CD4-positive, alpha-beta memory T cell (primary cell): ENCODE measurements around the gene PSMB10. TPM values are rescaled to one million over a fixed set of nuclear protein-coding genes. Genes with fewer than 3 reads are reported as not detected.

Experiments
- CTCF ChIA-PET: fragments of 350-600 bp; sonication (Branson Sonifier 250); formaldehyde crosslinking; loops from one replicate; lab custom pipeline; 2021; ENCODE audit warnings: inconsistent platforms; ENCODE audit not compliant: partially characterized antibody; lab: Charles Lee
- POLR2A ChIA-PET: fragments of 350-600 bp; sonication (Branson Sonifier 250); formaldehyde crosslinking; loops from one replicate; lab custom pipeline; 2021; ENCODE audit not compliant: partially characterized antibody; lab: Charles Lee
- DNase-seq, 5 donors: peaks; one replicate each; pipeline versions ENCODE4 v3.0.0 to v3.0.0-alpha.2; 2020 to 2022; ENCODE audit warnings: mixed read lengths in 1 of 5
- H3K27ac ChIP-seq: one replicate; pipeline ENCODE4 v1.7.0; 2013; ENCODE audit warnings: low read depth, low read length
- H3K27me3 ChIP-seq: 2 replicates; pipeline ENCODE4 v1.7.0; 2013; ENCODE audit warnings: mild to moderate bottlenecking, low read length, moderate library complexity; ENCODE audit not compliant: insufficient read depth
- H3K36me3 ChIP-seq: 2 replicates; pipeline ENCODE4 v1.7.0; 2013; ENCODE audit warnings: mild to moderate bottlenecking, low read length, moderate library complexity; ENCODE audit not compliant: insufficient read depth
- H3K4me1 ChIP-seq: 2 replicates; pipeline ENCODE4 v1.7.0; 2013; ENCODE audit warnings: mild to moderate bottlenecking, low read length, moderate library complexity; ENCODE audit not compliant: insufficient read depth
- H3K4me3 ChIP-seq, 2 donors: one replicate each; pipeline ENCODE4 v1.7.0; 2013; ENCODE audit warnings: low read length in 2 of 2, mild to moderate bottlenecking in 1 of 2
- H3K9me3 ChIP-seq, 2 donors: one replicate each; pipeline ENCODE4 v1.7.0; 2013; ENCODE audit warnings: low read length in 2 of 2, control low read depth in 1 of 2; ENCODE audit not compliant: control insufficient read depth in 1 of 2
- H3K27ac Mint-ChIP-seq, 7 donors: one replicate each; pipeline ENCODE4 v1.8.0; 2020 to 2021; ENCODE audit warnings: mixed read lengths in 7 of 7, mild to moderate bottlenecking in 6 of 7, inconsistent platforms in 3 of 7, moderate library complexity in 3 of 7
- H3K27me3 Mint-ChIP-seq, 2 donors: one replicate each; pipeline ENCODE4 v1.8.0; 2020 to 2021; ENCODE audit warnings: mixed read lengths in 2 of 2
- H3K36me3 Mint-ChIP-seq, 2 donors: one replicate each; pipeline ENCODE4 v1.8.0; 2020 to 2021; ENCODE audit warnings: mixed read lengths in 2 of 2, inconsistent platforms in 1 of 2, mild to moderate bottlenecking in 1 of 2
- H3K4me1 Mint-ChIP-seq, 4 donors: one replicate each; pipeline ENCODE4 v1.8.0; 2020 to 2021; ENCODE audit warnings: mixed read lengths in 4 of 4, mild to moderate bottlenecking in 1 of 4
- H3K4me3 Mint-ChIP-seq, 8 donors: one replicate each; pipeline ENCODE4 v1.8.0; 2020 to 2021; ENCODE audit warnings: mixed read lengths in 8 of 8, mild to moderate bottlenecking in 7 of 8, moderate library complexity in 6 of 8, inconsistent platforms in 3 of 8
- H3K9me3 Mint-ChIP-seq, 8 donors: one replicate each; pipeline ENCODE4 v1.8.0; 2020 to 2021; ENCODE audit warnings: mixed read lengths in 8 of 8, mild to moderate bottlenecking in 5 of 8, inconsistent platforms in 3 of 8, moderate library complexity in 1 of 8
- intact Hi-C: fragments of 100-400 bp; cut with micrococcal nuclease; formaldehyde crosslinking; loops from one replicate; pipeline ENCODE4 v1.15.1; 2023
- polyA plus RNA-seq, 2 donors: library from polyadenylated mRNA; unstranded; fragments of 300-500 nt; fragmentation: Illumina TruSeq; gene quantifications; one replicate each; pipeline ENCODE4 v1.2.3, GENCODE V29; 2021
- total RNA-seq, 2 experiments: library from RNA; stranded (reverse); gene quantifications; one replicate each; pipeline ENCODE4 v1.2.3, GENCODE V29; 2021

Gene PSMB10
- total and polyA plus RNA-seq, 4 experiments from 2014 or later = 147 to 777 (median 306) TPM

- peaks cover 12 to 19% of the 10 kb centered on the region in 2 donors for H3K36me3 Mint-ChIP-seq
- H3K27ac Mint-ChIP-seq = no peak overlapping the region
- POLR2A ChIA-PET = interaction anchor here (0.9 to 1.0 kb wide), 2 partner anchors 22 to 27 kb away, joined by 3 to 4 read pairs; no protein-coding TSS in a partner anchor
Measured at GRCh38 chr16:67963292-67963661, 26.6 kb upstream of the PSMB10 start.

GRCh38 chr16:67962135-67962534 lies 25.5 kb upstream of the PSMB10 start:
- Mint-ChIP-seq H3K4me1 (peaks cover 3 to 20% (median 8%) of the 10 kb centered on the region in 4 donors), H3K36me3 (peaks cover 10 to 20% of the 10 kb centered on the region in 2 donors), H3K27me3 (no peaks in the 10 kb centered on the region), H3K4me3 (no peak overlapping the region), H3K9me3 (peaks cover 0 to 2% (median 0%) of the 10 kb centered on the region in 8 donors), H3K27ac (peak overlapping the region in 1 of 7 donors; percentile 65)
- CTCF ChIA-PET = interaction anchor here (1.2 kb wide), 1 partner anchor 146 kb away, joined by 6 read pairs; no protein-coding TSS in a partner anchor
- Histone ChIP-seq H3K27ac (no peak overlapping the region), H3K4me1 (peaks cover 9% of the 10 kb centered on the region), H3K9me3 (no peaks in the 10 kb centered on the region), H3K27me3 (no peaks in the 10 kb centered on the region), H3K4me3 (no peak overlapping the region), H3K36me3 (peaks cover 18% of the 10 kb centered on the region)
- intact Hi-C loops = no loop called here
- DNase-seq = no peak
- POLR2A ChIA-PET = interaction anchor here (0.6 kb wide), 1 partner anchor 21 kb away, joined by 3 read pairs; no protein-coding TSS in a partner anchor

More at GRCh38 chr16:67963292-67963661, 26.6 kb upstream of the PSMB10 start:
- intact Hi-C loops = no loop called here
- peaks cover 9 to 28% (median 15%) of the 10 kb centered on the region in 4 donors for H3K4me1 Mint-ChIP-seq
- H3K27ac ChIP-seq = no peak overlapping the region
- H3K9me3 ChIP-seq = no peaks in the 10 kb centered on the region
- H3K36me3 ChIP-seq = peaks cover 18% of the 10 kb centered on the region
- H3K9me3 Mint-ChIP-seq = peaks cover 0 to 1% (median 0%) of the 10 kb centered on the region in 8 donors
- CTCF ChIA-PET = interaction anchor here (0.6 to 1.7 kb wide), 3 partner anchors 21 to 97 kb away, joined by 3 read pairs; no protein-coding TSS in a partner anchor
- no peaks in the 10 kb centered on the region for H3K27me3 ChIP-seq
- H3K4me3 ChIP-seq = no peak overlapping the region
- H3K27me3 Mint-ChIP-seq = no peaks in the 10 kb centered on the region
- H3K4me1 ChIP-seq = peaks cover 17% of the 10 kb centered on the region
- DNase-seq = no peak
- peak overlapping the region in 1 of 8 donors; percentile 20 for H3K4me3 Mint-ChIP-seq

- Mint-ChIP-seq H3K4me3 (no peak overlapping the region), H3K4me1 (peaks cover 0 to 14% (median 3%) of the 10 kb centered on the region in 4 donors), H3K36me3 (peaks cover 10 to 20% of the 10 kb centered on the region in 2 donors), H3K9me3 (peaks cover 0 to 2% (median 0%) of the 10 kb centered on the region in 8 donors), H3K27me3 (no peaks in the 10 kb centered on the region), H3K27ac (no peak overlapping the region)
- Histone ChIP-seq H3K9me3 (no peaks in the 10 kb centered on the region), H3K27me3 (no peaks in the 10 kb centered on the region), H3K4me1 (peaks cover 3% of the 10 kb centered on the region), H3K27ac (no peak overlapping the region), H3K4me3 (no peak overlapping the region), H3K36me3 (peaks cover 18% of the 10 kb centered on the region)
- ChIA-PET CTCF (interaction anchor here (1.2 kb wide), 1 partner anchor 145 kb away, joined by 6 read pairs; no protein-coding TSS in a partner anchor), POLR2A (no interaction called here)
- DNase-seq = no peak
- intact Hi-C loops = no loop called here
Measured at GRCh38 chr16:67961551-67961957, 24.9 kb upstream of the PSMB10 start.

GRCh38 chr16:67959536-67960329 lies 23.1 kb upstream of the PSMB10 start:
- Histone ChIP-seq H3K4me3 (no peak overlapping the region), H3K9me3 (no peaks in the 10 kb centered on the region), H3K36me3 (peaks cover 18% of the 10 kb centered on the region), H3K27me3 (no peaks in the 10 kb centered on the region), H3K27ac (no peak overlapping the region), H3K4me1 (no peaks in the 10 kb centered on the region)
- Mint-ChIP-seq H3K27ac (no peak overlapping the region), H3K9me3 (peaks cover 0 to 2% (median 0%) of the 10 kb centered on the region in 8 donors), H3K36me3 (peaks cover 8 to 20% of the 10 kb centered on the region in 2 donors), H3K4me1 (peaks cover 0 to 5% (median 2%) of the 10 kb centered on the region in 4 donors), H3K4me3 (no peak overlapping the region), H3K27me3 (no peaks in the 10 kb centered on the region)
- CTCF ChIA-PET = interaction anchor here (0.5 to 1.9 kb wide), 3 partner anchors 19 to 109 kb away, joined by 3 to 9 read pairs (median 3); no protein-coding TSS in a partner anchor
- POLR2A ChIA-PET = interaction anchor here (0.9 to 1.3 kb wide), 3 partner anchors 10 to 26 kb away, joined by 3 to 6 read pairs (median 4); partner anchors contain the start of gene PSMB10
- no peak for DNase-seq
- intact Hi-C loops = no loop called here

- Mint-ChIP-seq H3K4me1 (peaks cover 0 to 1% (median 0%) of the 10 kb centered on the region in 4 donors), H3K36me3 (peaks cover 12 to 15% of the 10 kb centered on the region in 2 donors), H3K27me3 (no peaks in the 10 kb centered on the region), H3K4me3 (no peak overlapping the region), H3K27ac (no peak overlapping the region), H3K9me3 (peaks cover 0 to 2% (median 0%) of the 10 kb centered on the region in 8 donors)
- H3K27me3 ChIP-seq = no peaks in the 10 kb centered on the region
- H3K4me3 ChIP-seq = no peak overlapping the region
- intact Hi-C loops = no loop called here
- CTCF ChIA-PET = interaction anchor here (0.7 kb wide), 1 partner anchor 16 kb away, joined by 3 read pairs; no protein-coding TSS in a partner anchor
- H3K27ac ChIP-seq = no peak overlapping the region
- no peaks in the 10 kb centered on the region for H3K4me1 ChIP-seq
- POLR2A ChIA-PET = no interaction called here
- no peak for DNase-seq
- H3K36me3 ChIP-seq = peaks cover 23% of the 10 kb centered on the region
- no peaks in the 10 kb centered on the region for H3K9me3 ChIP-seq
Measured at GRCh38 chr16:67957622-67958021, 21.0 kb upstream of the PSMB10 start.

- Histone ChIP-seq H3K4me1 (no peaks in the 10 kb centered on the region), H3K4me3 (no peak overlapping the region), H3K36me3 (peaks cover 19% of the 10 kb centered on the region), H3K9me3 (no peaks in the 10 kb centered on the region), H3K27me3 (no peaks in the 10 kb centered on the region), H3K27ac (no peak overlapping the region)
- peaks cover 0 to 2% (median 0%) of the 10 kb centered on the region in 8 donors for H3K9me3 Mint-ChIP-seq
- H3K27ac Mint-ChIP-seq = no peak overlapping the region
- H3K4me1 Mint-ChIP-seq = no peaks in the 10 kb centered on the region
- H3K4me3 Mint-ChIP-seq = no peak overlapping the region
- ChIA-PET CTCF (interaction anchor here (1.4 kb wide), 1 partner anchor 37 kb away, joined by 3 read pairs; no protein-coding TSS in a partner anchor), POLR2A (no interaction called here)
- no peak for DNase-seq
- H3K27me3 Mint-ChIP-seq = no peaks in the 10 kb centered on the region
- peaks cover 8 to 10% of the 10 kb centered on the region in 2 donors for H3K36me3 Mint-ChIP-seq
- intact Hi-C loops = no loop called here
Measured at GRCh38 chr16:67954421-67955196, 18.0 kb upstream of the PSMB10 start.
